HG02623 (cell line): Measurements from ENCODE around the gene DYNLT1.
"Not testable (repeated sequence)": the region's sequence is repeated elsewhere in the genome, so short reads cannot be mapped to it uniquely, and the experiment has no call there.

ENCODE experiments used
- ATAC-seq: cut with Tn5 transposase; IDR thresholded peaks from one replicate; pipeline ENCODE4 v1.9.1; 2021; ENCODE audit warnings: moderate library complexity; ENCODE audit not compliant: unreplicated experiment

The DYNLT1 gene

GRCh38 chr6:158644231-158645063 lies at the start of gene DYNLT1:
DYNLT1 (minus strand) TSS chr6:158644743; CDS start chr6:158644708, 35 bp downstream.
- ATAC-seq = peak; percentile 62

- ATAC-seq = no peak
These were observed 44.3 kb upstream of the DYNLT1 start for GRCh38 chr6:158688860-158689259.

- no peak for ATAC-seq
These were observed 43.0 kb upstream of the DYNLT1 start for GRCh38 chr6:158687506-158687905.

GRCh38 chr6:158686791-158687381 lies 42.3 kb upstream of the DYNLT1 start:
- ATAC-seq = peak; percentile 84

DNA sequence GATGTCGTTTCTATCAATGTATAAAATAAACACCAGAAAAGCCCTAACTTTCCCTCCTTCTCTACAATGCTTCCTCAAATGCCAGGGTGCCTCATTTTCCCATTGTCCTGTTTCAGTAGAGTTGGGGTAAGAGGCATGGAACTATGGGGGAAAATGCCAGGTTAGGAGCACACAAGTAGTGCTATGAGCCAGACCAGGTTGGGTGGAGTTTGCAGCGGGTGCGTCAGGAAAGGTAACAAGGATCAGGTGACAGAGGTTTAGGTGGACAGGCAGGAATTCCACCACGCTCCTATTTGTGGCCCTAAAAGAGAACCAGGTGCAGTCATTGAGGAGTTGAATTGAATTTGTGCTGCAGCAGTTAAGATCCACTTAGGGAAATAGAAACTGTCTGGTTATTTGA lies 41.8 kb upstream of the DYNLT1 start:
- ATAC-seq = no peak

- ATAC-seq = no peak
These were observed 40.3 kb upstream of the DYNLT1 start for GRCh38 chr6:158684745-158685324.

GRCh38 chr6:158684311-158684710 lies 39.8 kb upstream of the DYNLT1 start:
- ATAC-seq = no peak

- ATAC-seq = no peak
These were observed 35.9 kb upstream of the DYNLT1 start for GRCh38 chr6:158680481-158680880.

- ATAC-seq = no peak
These were observed 35.5 kb upstream of the DYNLT1 start for GRCh38 chr6:158680015-158680414.

GRCh38 chr6:158677906-158678578 lies 33.5 kb upstream of the DYNLT1 start:
- no peak for ATAC-seq

GRCh38 chr6:158677094-158677493 lies 32.6 kb upstream of the DYNLT1 start:
- not testable (repeated sequence) for ATAC-seq

- no peak for ATAC-seq
These were observed 30.0 kb upstream of the DYNLT1 start for GRCh38 chr6:158674342-158675131.

- ATAC-seq = no peak
These were observed 28.2 kb upstream of the DYNLT1 start for GRCh38 chr6:158672726-158673125.

DNA sequence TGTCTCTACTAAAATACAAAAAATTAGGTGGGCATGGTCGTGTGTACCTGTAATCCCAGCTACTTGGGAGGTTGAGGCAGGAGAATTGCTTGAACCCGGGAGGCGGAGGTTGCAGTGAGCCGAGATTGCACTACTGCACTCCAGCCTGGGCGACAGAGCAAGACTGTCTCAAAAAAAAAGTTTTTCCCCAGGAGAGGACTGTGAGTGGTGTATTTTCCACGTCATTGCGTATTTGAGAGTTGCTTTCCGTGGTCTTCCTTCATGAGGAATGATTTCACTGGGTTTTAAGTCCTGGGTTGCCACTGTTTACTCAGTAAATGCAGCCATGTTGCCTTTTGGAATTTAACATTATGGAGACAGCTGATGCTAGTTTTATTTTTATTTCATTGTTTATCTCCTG lies 27.6 kb upstream of the DYNLT1 start:
- ATAC-seq = not testable (repeated sequence)

- no peak for ATAC-seq
These were observed 24.8 kb upstream of the DYNLT1 start for GRCh38 chr6:158669145-158670035.

DNA sequence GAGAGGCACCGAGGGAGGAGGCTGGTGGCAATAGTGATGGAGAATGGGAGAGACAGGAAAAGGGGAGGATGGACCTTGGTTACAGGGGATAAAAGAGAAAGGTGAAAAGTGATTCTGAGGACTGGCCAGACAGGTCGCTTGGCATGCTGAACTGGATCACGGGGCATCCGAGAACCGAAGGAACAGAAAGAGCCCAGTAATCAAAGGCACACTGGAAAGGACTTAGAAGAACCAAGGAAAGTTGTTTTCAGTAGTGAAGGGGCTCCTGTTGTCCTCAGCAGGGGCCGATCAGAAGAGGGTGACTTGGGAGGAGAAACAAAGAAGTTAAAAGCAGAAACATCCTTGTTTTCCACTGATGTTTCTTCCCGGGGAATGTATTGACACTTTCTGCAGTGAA lies 24.2 kb upstream of the DYNLT1 start:
- no peak for ATAC-seq

DNA sequence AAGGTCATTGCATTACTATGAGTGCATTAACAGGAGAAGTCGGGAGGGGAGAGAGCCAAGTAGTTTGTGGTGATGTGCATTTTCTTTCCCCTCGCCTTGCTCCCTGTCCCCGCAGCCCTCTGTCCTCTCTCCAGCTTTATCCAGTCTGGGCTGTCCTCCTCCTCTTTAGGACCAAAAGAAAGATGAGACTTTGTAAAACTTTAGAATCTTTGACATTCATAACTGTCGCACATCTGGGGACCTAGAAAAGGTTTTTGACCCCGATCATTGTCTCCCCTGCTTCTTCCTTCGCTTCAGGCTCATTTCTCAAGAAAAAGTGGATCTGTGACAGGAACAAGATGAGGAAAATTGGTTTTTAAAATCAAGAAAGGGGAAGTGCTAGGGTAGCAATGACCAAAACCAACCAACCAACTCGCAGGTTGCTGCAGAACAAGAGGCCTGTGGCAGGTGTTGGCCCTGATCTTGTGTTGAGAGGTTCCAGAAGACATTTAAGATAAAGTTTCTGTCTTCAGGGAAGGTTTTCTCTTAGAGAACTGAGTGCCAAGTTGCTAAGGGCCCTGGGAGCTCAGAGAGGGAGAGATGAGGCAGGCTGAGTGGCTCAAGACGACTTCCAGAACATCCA lies 22.9 kb upstream of the DYNLT1 start:
- no peak for ATAC-seq

GRCh38 chr6:158666628-158667359 lies 22.3 kb upstream of the DYNLT1 start:
- ATAC-seq = no peak

GRCh38 chr6:158665332-158665731 lies 20.8 kb upstream of the DYNLT1 start:
- ATAC-seq = no peak
